ENCODE measurements around the gene KRTAP10-10.
"Not testable (repeated sequence)": the region's sequence is repeated elsewhere in the genome, so short reads cannot be mapped to it uniquely, and the experiment has no call there.

Gene KRTAP10-10

DNA sequence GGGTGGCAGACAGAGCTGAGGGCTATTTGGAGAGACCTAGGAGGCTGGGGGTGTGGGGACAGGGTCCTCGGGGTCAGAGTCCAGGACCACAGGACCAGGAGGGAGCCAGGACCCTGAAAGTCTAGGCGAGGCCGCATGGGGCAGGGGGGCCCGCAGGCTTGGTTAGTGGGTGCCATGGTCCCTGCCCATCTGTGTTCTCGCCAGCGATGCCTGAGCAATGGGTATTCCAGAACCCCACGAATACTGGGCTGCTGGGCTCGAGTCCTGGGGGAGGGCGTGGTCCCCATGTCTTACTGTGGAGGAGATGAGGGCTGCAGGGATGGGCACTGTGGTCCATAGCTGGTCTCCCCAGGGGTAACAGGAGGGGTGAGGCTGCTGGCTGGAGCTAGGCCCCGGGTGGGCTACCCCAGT lies 46.8 kb upstream of the KRTAP10-10 start:
- Histone ChIP-seq H3K36me3 (replicated peaks; ENCODE audit: insufficient read depth, low read length) (no peaks in the 10 kb centered on the region), H3K9me2 (replicated peaks; ENCODE audit: insufficient read depth, low read length) (no peaks in the 10 kb centered on the region), H4K20me1 (ENCODE audit: insufficient read depth, low read length) (no peaks in the 10 kb centered on the region), H3K27me3 (replicated peaks; ENCODE audit: insufficient read depth, low read length) (peaks cover 87% of the 10 kb centered on the region), H3K4me1 (ENCODE audit: low read length) (no peaks in the 10 kb centered on the region), H2AFZ (ENCODE audit: low read length) (no peak overlapping the region), H3K79me2 (ENCODE audit: low read length) (no peaks in the 10 kb centered on the region), H3K9ac (ENCODE audit: low read length) (no peak overlapping the region), H3K4me2 (ENCODE audit: low read depth, low read length) (no peak overlapping the region), H3K9me3 (replicated peaks; ENCODE audit: insufficient read depth, low read length) (no peaks in the 10 kb centered on the region), H3K27ac (ENCODE audit: low read length) (no peak overlapping the region), H3F3A (ENCODE audit: insufficient read depth, low read length) (no peaks in the 10 kb centered on the region), H3K4me3 (ENCODE audit: low read length) (no peak overlapping the region)
- no peak for DNase-seq
- TF ChIP-seq EZH2 (optimal IDR thresholded peaks at IDR 0.05; ENCODE audit: low read depth, low read length) (no peak), EZH2phosphoT487 (IDR thresholded peaks at IDR 0.05; ENCODE audit: low read length) (no peak)
- TF ChIP-seq, protein P1, sequence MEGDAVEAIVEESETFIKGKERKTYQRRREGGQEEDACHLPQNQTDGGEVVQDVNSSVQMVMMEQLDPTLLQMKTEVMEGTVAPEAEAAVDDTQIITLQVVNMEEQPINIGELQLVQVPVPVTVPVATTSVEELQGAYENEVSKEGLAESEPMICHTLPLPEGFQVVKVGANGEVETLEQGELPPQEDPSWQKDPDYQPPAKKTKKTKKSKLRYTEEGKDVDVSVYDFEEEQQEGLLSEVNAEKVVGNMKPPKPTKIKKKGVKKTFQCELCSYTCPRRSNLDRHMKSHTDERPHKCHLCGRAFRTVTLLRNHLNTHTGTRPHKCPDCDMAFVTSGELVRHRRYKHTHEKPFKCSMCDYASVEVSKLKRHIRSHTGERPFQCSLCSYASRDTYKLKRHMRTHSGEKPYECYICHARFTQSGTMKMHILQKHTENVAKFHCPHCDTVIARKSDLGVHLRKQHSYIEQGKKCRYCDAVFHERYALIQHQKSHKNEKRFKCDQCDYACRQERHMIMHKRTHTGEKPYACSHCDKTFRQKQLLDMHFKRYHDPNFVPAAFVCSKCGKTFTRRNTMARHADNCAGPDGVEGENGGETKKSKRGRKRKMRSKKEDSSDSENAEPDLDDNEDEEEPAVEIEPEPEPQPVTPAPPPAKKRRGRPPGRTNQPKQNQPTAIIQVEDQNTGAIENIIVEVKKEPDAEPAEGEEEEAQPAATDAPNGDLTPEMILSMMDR (IDR thresholded peaks at IDR 0.05; ENCODE audit: low read length) = no peak

DNA sequence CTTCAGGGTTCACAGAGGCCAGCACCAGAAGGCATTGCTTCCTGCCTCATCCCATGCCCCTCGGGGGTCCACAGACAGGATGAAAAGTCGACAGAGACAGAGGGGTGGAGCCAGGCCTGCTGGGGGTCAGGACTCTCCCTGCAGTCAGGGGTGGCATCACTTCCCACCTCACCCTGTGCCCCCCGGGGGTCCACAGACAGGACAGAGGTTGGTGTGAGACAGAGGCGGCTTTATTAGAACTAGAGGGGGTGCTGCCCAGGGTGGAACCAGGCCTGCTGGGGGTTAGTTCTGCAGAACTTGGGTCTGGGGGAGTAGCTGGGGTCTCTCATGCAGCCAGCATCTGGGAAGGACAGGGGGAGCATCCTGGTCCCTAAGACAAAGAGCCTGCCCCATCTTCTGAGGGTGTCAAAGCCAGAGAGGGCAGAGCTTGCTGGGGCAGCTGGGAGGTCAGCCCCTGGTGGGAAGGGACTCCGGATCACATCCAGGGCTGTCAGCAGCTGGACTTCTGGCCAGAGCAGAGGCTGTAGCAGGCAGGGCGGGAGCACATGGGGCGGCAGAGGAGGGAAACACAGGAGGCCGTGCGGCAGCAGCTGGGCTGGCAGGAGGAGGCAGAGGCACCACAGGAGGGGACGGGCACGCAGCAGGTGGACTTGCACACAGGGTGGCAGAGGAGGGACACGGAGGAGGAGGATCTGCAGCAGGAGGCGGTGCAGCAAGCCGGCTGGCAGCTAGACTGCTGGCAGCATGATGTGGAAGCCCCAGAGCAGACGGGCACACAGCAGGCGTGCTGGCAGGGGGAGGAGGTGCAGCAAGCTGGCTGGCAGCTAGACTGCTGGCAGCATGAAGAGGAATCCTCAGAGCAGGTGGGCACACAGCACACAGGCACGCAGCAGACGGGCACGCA lies 46.0 kb upstream of the KRTAP10-10 start:
- H2AFZ ChIP-seq (ENCODE audit: low read length); DNase-seq; H3K9me3 ChIP-seq (replicated peaks; ENCODE audit: insufficient read depth, low read length); H3F3A ChIP-seq (ENCODE audit: insufficient read depth, low read length); H3K4me2 ChIP-seq (ENCODE audit: low read depth, low read length); H3K79me2 ChIP-seq (ENCODE audit: low read length); H3K9ac ChIP-seq (ENCODE audit: low read length); H3K36me3 ChIP-seq (replicated peaks; ENCODE audit: insufficient read depth, low read length); H3K9me2 ChIP-seq (replicated peaks; ENCODE audit: insufficient read depth, low read length); H3K4me1 ChIP-seq (ENCODE audit: low read length); H4K20me1 ChIP-seq (ENCODE audit: insufficient read depth, low read length); H3K4me3 ChIP-seq (ENCODE audit: low read length); H3K27ac ChIP-seq (ENCODE audit: low read length): not testable (repeated sequence)
- peaks cover 87% of the 10 kb centered on the region for H3K27me3 ChIP-seq (replicated peaks; ENCODE audit: insufficient read depth, low read length)

- H3F3A ChIP-seq (ENCODE audit: insufficient read depth, low read length); DNase-seq; H3K4me1 ChIP-seq (ENCODE audit: low read length); H3K9me3 ChIP-seq (replicated peaks; ENCODE audit: insufficient read depth, low read length); H3K4me2 ChIP-seq (ENCODE audit: low read depth, low read length); H4K20me1 ChIP-seq (ENCODE audit: insufficient read depth, low read length); H3K4me3 ChIP-seq (ENCODE audit: low read length); H3K9me2 ChIP-seq (replicated peaks; ENCODE audit: insufficient read depth, low read length); H3K27ac ChIP-seq (ENCODE audit: low read length); H3K36me3 ChIP-seq (replicated peaks; ENCODE audit: insufficient read depth, low read length); H3K79me2 ChIP-seq (ENCODE audit: low read length); H2AFZ ChIP-seq (ENCODE audit: low read length); H3K9ac ChIP-seq (ENCODE audit: low read length): not testable (repeated sequence)
- H3K27me3 ChIP-seq (replicated peaks; ENCODE audit: insufficient read depth, low read length) = peaks cover 87% of the 10 kb centered on the region
Observed at GRCh38 chr21:44591801-44592130, 45.4 kb upstream of the KRTAP10-10 start.

- no peak within 1 kb of the TSS for H3K27ac ChIP-seq (ENCODE audit: low read length)
- H3K27me3 ChIP-seq (replicated peaks; ENCODE audit: insufficient read depth, low read length) = peaks cover 87% of the 10 kb centered on the region
- H4K20me1 ChIP-seq (ENCODE audit: insufficient read depth, low read length) = no peaks in the 10 kb centered on the region
- H3K79me2 ChIP-seq (ENCODE audit: low read length) = no peaks in the 10 kb centered on the region
- H3F3A ChIP-seq (ENCODE audit: insufficient read depth, low read length) = no peaks in the 10 kb centered on the region
- H3K36me3 ChIP-seq (replicated peaks; ENCODE audit: insufficient read depth, low read length) = no peaks in the 10 kb centered on the region
- no peak within 1 kb of the TSS for H2AFZ ChIP-seq (ENCODE audit: low read length)
- H3K4me2 ChIP-seq (ENCODE audit: low read depth, low read length) = no peak within 1 kb of the TSS
- no peaks in the 10 kb centered on the region for H3K9me2 ChIP-seq (replicated peaks; ENCODE audit: insufficient read depth, low read length)
- no peaks in the 10 kb centered on the region for H3K9me3 ChIP-seq (replicated peaks; ENCODE audit: insufficient read depth, low read length)
- H3K9ac ChIP-seq (ENCODE audit: low read length) = no peak within 1 kb of the TSS
- no peak within 1 kb of the TSS for H3K4me3 ChIP-seq (ENCODE audit: low read length)
- TF ChIP-seq, protein P1 (IDR thresholded peaks at IDR 0.05; ENCODE audit: low read length) = no peak
- TF ChIP-seq EZH2phosphoT487 (IDR thresholded peaks at IDR 0.05; ENCODE audit: low read length) = no peak
- no peak for TF ChIP-seq EZH2 (optimal IDR thresholded peaks at IDR 0.05; ENCODE audit: low read depth, low read length)
- H3K4me1 ChIP-seq (ENCODE audit: low read length) = no peaks in the 10 kb centered on the region
- no peak for DNase-seq
Observed at GRCh38 chr21:44592446-44593311, 44.5 kb upstream of the KRTAP10-10 start, which contains the start of gene KRTAP10-6. KRTAP10-6 (minus strand) TSS chr21:44592505; CDS start chr21:44592484, 21 bp downstream.
